K562 (cell line): ENCODE measurements around the gene IBA57. TPM values are rescaled to one million over a fixed set of nuclear protein-coding genes. Genes with fewer than 3 reads are reported as not detected.

Experiments
- ATF3 ChIP-seq, 2 experiments: fragments of 450-650 bp in 1 of 2; sonication (generic) in 1 of 2; formaldehyde crosslinking in 1 of 2; IDR thresholded peaks in 1 of 2; conservative IDR thresholded peaks in 1 of 2; 2 replicates each; pipeline versions ENCODE4 v1.6.1 to v1.8.1; 2016 to 2023; ENCODE audit warnings: mild to moderate bottlenecking in 2 of 2, moderate library complexity in 2 of 2, inconsistent platforms in 1 of 2, missing genetic modification reagents in 1 of 2
- BHLHE40 ChIP-seq: IDR thresholded peaks from 2 replicates; pipeline ENCODE4 v1.6.1; 2011; ENCODE audit warnings: low read length, improper control_type of control experiment
- CEBPB ChIP-seq: fragments of 450-650 bp; IDR thresholded peaks from 2 replicates; pipeline ENCODE4 v1.6.1; 2016; ENCODE audit warnings: missing genetic modification characterization, missing compliant biosample characterization
- CHD4 ChIP-seq: fragments of 200-600 bp; sonication (generic); IDR thresholded peaks from 3 replicates; pipeline ENCODE4 v1.6.1; 2012; ENCODE audit warnings: low read depth, mild to moderate bottlenecking, mixed read lengths, low read length, inconsistent platforms; ENCODE audit not compliant: insufficient read depth, insufficient replicate concordance, poor library complexity, severe bottlenecking
- EWSR1 ChIP-seq: fragments of 450-650 bp; IDR thresholded peaks from 2 replicates; pipeline ENCODE4 v1.6.1; 2018; ENCODE audit warnings: borderline replicate concordance, mild to moderate bottlenecking, low read depth, moderate library complexity; ENCODE audit not compliant: partially characterized antibody
- FOS ChIP-seq: IDR thresholded peaks from 3 replicates; pipeline ENCODE4 v1.6.1; 2011; ENCODE audit not compliant: insufficient read length; ENCODE audit errors: extremely low read depth
- FOXA3 ChIP-seq, 2 experiments: fragments of 450-650 bp in 1 of 2; sonication (generic) in 1 of 2; formaldehyde crosslinking; IDR thresholded peaks in 1 of 2; conservative IDR thresholded peaks in 1 of 2; 2 replicates each; pipeline versions ENCODE4 v1.4.0 to v1.8.0; 2020 to 2022; ENCODE audit warnings: mild to moderate bottlenecking in 2 of 2, missing genetic modification reagents in 1 of 2
- NR2C1 ChIP-seq, 2 experiments: fragments of 450-650 bp; IDR thresholded peaks; 2 replicates each; pipeline ENCODE4 v1.6.1; 2017; ENCODE audit warnings: mild to moderate bottlenecking in 2 of 2, antibody characterized with exemption in 1 of 2, inconsistent platforms in 1 of 2, missing compliant biosample characterization in 1 of 2, missing genetic modification characterization in 1 of 2
- NRF1 ChIP-seq, 2 experiments: fragments of 450-650 bp; IDR thresholded peaks in 1 of 2; conservative IDR thresholded peaks in 1 of 2; 2 replicates each; pipeline ENCODE4 v1.6.1; 2014; ENCODE audit warnings: mild to moderate bottlenecking in 2 of 2
- RBM14 ChIP-seq: fragments of 200-400 bp; formaldehyde crosslinking; IDR thresholded peaks from 2 replicates; pipeline ENCODE4 v1.6.1; 2018; ENCODE audit warnings: low read depth, mild to moderate bottlenecking, low read length, moderate library complexity, borderline replicate concordance; ENCODE audit not compliant: insufficient read depth
- RHOXF2B ChIP-seq: fragments of 250-450 bp; sonication (Bioruptor Pico); conservative IDR thresholded peaks from 2 replicates; pipeline ENCODE4 v1.5.1; 2021
- SAFB ChIP-seq: fragments of 200-400 bp; formaldehyde crosslinking; IDR thresholded peaks from 2 replicates; pipeline ENCODE4 v1.6.1; 2017; ENCODE audit warnings: low read depth, low read length, borderline replicate concordance
- SMAD3 ChIP-seq: fragments of 450-650 bp; formaldehyde crosslinking; conservative IDR thresholded peaks from 2 replicates; pipeline ENCODE4 v1.4.0; 2020; ENCODE audit warnings: mild to moderate bottlenecking
- SMARCA5 ChIP-seq: fragments of 450-650 bp; IDR thresholded peaks from 2 replicates; pipeline ENCODE4 v1.6.1; 2016
- STAG1 ChIP-seq: sonication (generic); formaldehyde crosslinking; IDR thresholded peaks from 2 replicates; pipeline ENCODE4 v1.5.0; 2020; ENCODE audit warnings: missing genetic modification reagents, borderline replicate concordance
- THAP12 ChIP-seq: fragments of 250-450 bp; sonication (Bioruptor Pico); IDR thresholded peaks from 2 replicates; pipeline ENCODE4 v1.9.0; 2021; ENCODE audit warnings: mild to moderate bottlenecking, inconsistent platforms
- ZFP1 ChIP-seq: fragments of 450-650 bp; formaldehyde crosslinking; IDR thresholded peaks from 2 replicates; pipeline ENCODE4 v1.4.0; 2020; ENCODE audit warnings: mild to moderate bottlenecking, mixed read lengths
- ZNF146 ChIP-seq: IDR thresholded peaks from one replicate; pipeline ENCODE4 v1.6.1; 2018; ENCODE audit warnings: missing compliant biosample characterization; ENCODE audit not compliant: unreplicated experiment
- ZNF395 ChIP-seq: fragments of 200-800 bp; sonication (Bioruptor generic); IDR thresholded peaks from 2 replicates; pipeline ENCODE4 v1.6.1; 2017; ENCODE audit warnings: missing genetic modification characterization, missing compliant biosample characterization
- ZNF696 ChIP-seq: fragments of 250-450 bp; sonication (Bioruptor Pico); conservative IDR thresholded peaks from 2 replicates; pipeline ENCODE4 v1.4.0; 2020; ENCODE audit warnings: mild to moderate bottlenecking, moderate library complexity
- ZNF77 ChIP-seq: fragments of 250-450 bp; sonication (Bioruptor Pico); IDR thresholded peaks from 2 replicates; pipeline ENCODE4 v1.5.0; 2020
- ZSCAN32 ChIP-seq: fragments of 450-650 bp; formaldehyde crosslinking; IDR thresholded peaks from 2 replicates; pipeline ENCODE4 v1.4.0; 2020; ENCODE audit warnings: mild to moderate bottlenecking, moderate library complexity
- polyA plus RNA-seq, 8 experiments: library from polyadenylated mRNA; depleted of rRNA in 4 of 8; stranded (reverse) in 5 of 8; unstranded in 3 of 8; fragments of >200 nt; fragmentation: Nextera tagmentation in 2 of 8; fragmentation: Illumina TruSeq in 1 of 8; extraction: Ambion mirVana in 2 of 8; extraction: Trizol in 1 of 8; gene quantifications; 2 replicates each; pipeline versions ENCODE4 v1.2.1 to v1.2.3, GENCODE V29; 2011 to 2014; ENCODE audit warnings: inconsistent platforms in 1 of 8, missing spikeins in 1 of 8
- total RNA-seq, 7 experiments: library from RNA; depleted of rRNA in 6 of 7; stranded (reverse); fragments of >200 nt in 6 of 7; fragmentation: Illumina TruSeq in 2 of 7; extraction: Trizol in 2 of 7; gene quantifications; 2 replicates each; pipeline versions ENCODE4 v1.2.1 to v1.2.3, GENCODE V29; 2011 to 2021; ENCODE audit warnings: low replicate concordance in 1 of 7

IBA57 gene
- total and polyA plus RNA-seq, 9 of the 15 experiments (the other 6 are each of a cell fraction or from before 2014, with no cell fraction given), result 0.77 to 15.5 (median 2.7) TPM

GRCh38 chr1:228165372-228166169 is at the start of gene IBA57 (continued):
- TF ChIP-seq ZNF395 (CRISPR knock-in tag) (peak; percentile 90; the same call in 1 of the 2 replicates), FOXA3 (CRISPR knock-in tag; conservative IDR thresholded peaks at IDR 0.05 in 1 of 2, IDR thresholded peaks at IDR 0.05 in 1 of 2) (peak in 1 of 2 experiments; percentile 64; a peak in 1 of 4 replicates), THAP12 (peak; percentile 97), ZNF77 (CRISPR knock-in tag) (no peak), SMARCA5 (no peak), SAFB (peak; percentile 43; the same call in 1 of the 2 replicates), NR2C1 (IDR thresholded peaks at IDR 0.05) (no peak), NR2C1 (tag; IDR thresholded peaks at IDR 0.05) (no peak), ZSCAN32 (CRISPR knock-in tag) (no peak), RHOXF2B (CRISPR knock-in tag) (no peak), ZNF696 (CRISPR knock-in tag) (no peak), ATF3 (IDR thresholded peaks at IDR 0.05) (peak; percentile 100), ATF3 (CRISPR knock-in tag; conservative IDR thresholded peaks at IDR 0.05) (peak; percentile 84; the same call in 1 of the 2 replicates), STAG1 (CRISPR knock-in tag) (no peak), ZFP1 (CRISPR knock-in tag) (no peak), NRF1 (conservative IDR thresholded peaks at IDR 0.05 in 1 of 2, IDR thresholded peaks at IDR 0.05 in 1 of 2) (peak; percentile 95 to 96), EWSR1 (no peak), ZNF146 (CRISPR knock-in tag) (no peak), RBM14 (0 out of 2 replicates have a peak, but pooled peaks have one; percentile 26), FOS (no peak), BHLHE40 (peak; percentile 98), CHD4 (no peak), CEBPB (tag) (no peak), SMAD3 (CRISPR knock-in tag) (no peak)
